Measurements from ENCODE around the gene CISD3.

The CISD3 gene

GRCh38 chr17:38729886-38730525 lies at the start of gene CISD3:
Gene CISD3 (plus strand): TSS chr17:38730341. CDS start chr17:38730359, 18 bp downstream.
- DNase-seq (ENCODE audit: low spot score) = peak; percentile 95

- no peak for DNase-seq (ENCODE audit: low spot score)
Observed at GRCh38 chr17:38681096-38681495, 49.0 kb upstream of the CISD3 start.

- no peak for DNase-seq (ENCODE audit: low spot score)
Observed at GRCh38 chr17:38685491-38685890, 44.6 kb upstream of the CISD3 start.

- no peak for DNase-seq (ENCODE audit: low spot score)
Observed at GRCh38 chr17:38687286-38687685, 42.9 kb upstream of the CISD3 start.

- no peak for DNase-seq (ENCODE audit: low spot score)
Observed at GRCh38 chr17:38690386-38690785, 39.8 kb upstream of the CISD3 start.

GRCh38 chr17:38691154-38691553 lies 39.0 kb upstream of the CISD3 start:
- no peak for DNase-seq (ENCODE audit: low spot score)

GRCh38 chr17:38693700-38694329 lies 36.3 kb upstream of the CISD3 start:
- peak; percentile 46 for DNase-seq (ENCODE audit: low spot score)

- no peak for DNase-seq (ENCODE audit: low spot score)
Observed at GRCh38 chr17:38697061-38697820, 32.9 kb upstream of the CISD3 start.

GRCh38 chr17:38698760-38699159 lies 31.4 kb upstream of the CISD3 start:
- no peak for DNase-seq (ENCODE audit: low spot score)

- DNase-seq (ENCODE audit: low spot score) = no peak
Observed at GRCh38 chr17:38701504-38702165, 28.5 kb upstream of the CISD3 start.

- peak; percentile 91 for DNase-seq (ENCODE audit: low spot score)
Observed at GRCh38 chr17:38702166-38702915, 27.8 kb upstream of the CISD3 start.

GRCh38 chr17:38702916-38703741 lies 27.0 kb upstream of the CISD3 start:
- peak; percentile 24 for DNase-seq (ENCODE audit: low spot score)

GRCh38 chr17:38703742-38704605 lies 26.2 kb upstream of the CISD3 start:
- DNase-seq (ENCODE audit: low spot score) = peak; percentile 46

GRCh38 chr17:38704606-38705522 lies 25.3 kb upstream of the CISD3 start, which contains the start of gene MLLT6:
Gene MLLT6 (plus strand): TSS chr17:38705273. CDS start chr17:38705633, 360 bp downstream.
- peak; percentile 90 for DNase-seq (ENCODE audit: low spot score)

- peak; percentile 60 for DNase-seq (ENCODE audit: low spot score)
Observed at GRCh38 chr17:38705523-38705802, 24.7 kb upstream of the CISD3 start.

GRCh38 chr17:38705803-38706504 lies 24.2 kb upstream of the CISD3 start:
- peak; percentile 76 for DNase-seq (ENCODE audit: low spot score)

GRCh38 chr17:38706505-38707216 lies 23.5 kb upstream of the CISD3 start:
- DNase-seq (ENCODE audit: low spot score) = peak; percentile 45
